Endothelial cell of umbilical vein (primary cell): ENCODE results near the gene ZBTB7B. TPM values are rescaled to one million over a fixed set of nuclear protein-coding genes. Genes with fewer than 3 reads are reported as not detected.

Experiments used
- BruUV-seq: library from RNA; stranded (reverse); fragments of 400-500 nt; replicated peaks from 2 replicates; lab custom pipeline; 2021; lab: Mats Ljungman, UMichigan
- CTCF ChIA-PET: fragments of 300-600, 350-600 bp; sonication (Branson Sonifier 250); formaldehyde crosslinking; loops from one replicate; lab custom pipeline; 2021; ENCODE audit warnings: antibody characterized with exemption, inconsistent platforms; lab: Charles Lee
- POLR2A ChIA-PET: fragments of 300-600, 350-600 bp; sonication (Branson Sonifier 250); formaldehyde crosslinking; loops from one replicate; lab custom pipeline; 2021; ENCODE audit warnings: antibody characterized with exemption, inconsistent platforms; lab: Charles Lee
- DNase-seq: peaks from one replicate; pipeline ENCODE4 v3.0.0-alpha.2; 2011; ENCODE audit warnings: low read depth, low spot score
- FAIRE-seq: peaks from 2 replicates; lab custom pipeline; 2011; peaks lifted over from hg19 to GRCh38; lab: Jason Lieb, UNC
- H2AFZ ChIP-seq: 2 replicates; pipeline ENCODE4 v1.6.0; 2012; ENCODE audit warnings: low read depth, low read length, control low read depth, inconsistent platforms
- H3K27ac ChIP-seq: 2 replicates; pipeline ENCODE4 v1.5.1; 2011; ENCODE audit warnings: low read depth, mild to moderate bottlenecking, control low read depth, low read length, moderate library complexity; ENCODE audit not compliant: insufficient read depth
- H3K27me3 ChIP-seq, 2 experiments: 2 replicates each; pipeline versions ENCODE4 v1.6.0 to v1.6.1; 2011; ENCODE audit warnings: low read length in 2 of 2, mixed read lengths in 1 of 2; ENCODE audit not compliant: control insufficient read depth in 2 of 2, insufficient read depth in 2 of 2
- H3K36me3 ChIP-seq, 2 experiments: 2 replicates in 1 of 2; 3 replicates in 1 of 2; pipeline ENCODE4 v1.5.1; 2011; ENCODE audit warnings: low read length in 2 of 2, mild to moderate bottlenecking in 1 of 2, moderate library complexity in 1 of 2; ENCODE audit not compliant: control insufficient read depth in 2 of 2, insufficient read depth in 2 of 2; ENCODE audit errors: extremely low read depth in 1 of 2
- H3K4me1 ChIP-seq: 3 replicates; pipeline ENCODE4 v1.5.1; 2011; ENCODE audit warnings: mild to moderate bottlenecking, low read length; ENCODE audit not compliant: control insufficient read depth, insufficient read depth; ENCODE audit errors: extremely low read depth
- H3K4me2 ChIP-seq: 2 replicates; pipeline ENCODE4 v1.6.1; 2011; ENCODE audit warnings: low read length, control low read depth, mixed read lengths; ENCODE audit not compliant: insufficient read depth
- H3K4me3 ChIP-seq, 3 experiments: fragments of 200-600 bp in 1 of 3; sonication (generic), shearing (Covaris generic) in 1 of 3; replicated peaks in 1 of 3; 2 replicates each; pipeline ENCODE4 v1.5.1; 2011 to 2016; ENCODE audit warnings: control low read depth in 3 of 3, low read length in 3 of 3, mild to moderate bottlenecking in 2 of 3, inconsistent platforms in 1 of 3, low read depth in 1 of 3, moderate library complexity in 1 of 3; ENCODE audit not compliant: insufficient read depth in 1 of 3
- H3K79me2 ChIP-seq: 2 replicates; pipeline ENCODE4 v1.6.0; 2012; ENCODE audit warnings: low read length, inconsistent platforms; ENCODE audit not compliant: control insufficient read depth, insufficient read depth
- H3K9ac ChIP-seq: replicated peaks from 2 replicates; pipeline ENCODE3; 2011; ENCODE audit warnings: low read length, control low read depth; ENCODE audit not compliant: insufficient read depth; ENCODE audit errors: extremely low read depth
- H3K9me1 ChIP-seq: replicated peaks from 3 replicates; pipeline ENCODE4 v1.6.0; 2011; ENCODE audit warnings: mild to moderate bottlenecking, low read length; ENCODE audit not compliant: control insufficient read depth, insufficient read depth; ENCODE audit errors: extremely low read depth
- H3K9me3 ChIP-seq: replicated peaks from 2 replicates; pipeline ENCODE4 v1.5.1; 2012; ENCODE audit warnings: low read length, inconsistent platforms; ENCODE audit not compliant: control insufficient read depth, insufficient read depth
- H4K20me1 ChIP-seq: replicated peaks from 2 replicates; pipeline ENCODE3; 2011; ENCODE audit warnings: mild to moderate bottlenecking, low read length; ENCODE audit not compliant: control insufficient read depth, insufficient read depth; ENCODE audit errors: extremely low read depth
- CTCF ChIP-seq, 2 donors: IDR thresholded peaks; 1 replicate in 1 of 2; 2 replicates in 1 of 2; pipeline ENCODE4 v1.5.1; 2011; ENCODE audit warnings: low read length in 2 of 2, mild to moderate bottlenecking in 2 of 2, moderate library complexity in 2 of 2, control low read depth in 1 of 2, inconsistent platforms in 1 of 2, low read depth in 1 of 2; ENCODE audit not compliant: insufficient read depth in 1 of 2; ENCODE audit errors: extremely low read depth in 1 of 2
- EZH2 ChIP-seq: IDR thresholded peaks from 2 replicates; pipeline ENCODE4 v1.6.1; 2012; ENCODE audit warnings: borderline replicate concordance, low read depth, mild to moderate bottlenecking, moderate library complexity, low read length, inconsistent platforms; ENCODE audit not compliant: severe bottlenecking
- FOS ChIP-seq: IDR thresholded peaks from 2 replicates; pipeline ENCODE4 v1.6.1; 2011; ENCODE audit warnings: mild to moderate bottlenecking, low read length, moderate library complexity, borderline replicate concordance; ENCODE audit not compliant: insufficient read depth
- GATA2 ChIP-seq: IDR thresholded peaks from 2 replicates; pipeline ENCODE4 v1.7.0; 2011; ENCODE audit warnings: low read depth, mild to moderate bottlenecking, moderate library complexity, mixed read lengths, low read length; ENCODE audit not compliant: insufficient read length, insufficient read depth
- JUN ChIP-seq: IDR thresholded peaks from 2 replicates; pipeline ENCODE4 v1.6.1; 2011; ENCODE audit warnings: borderline replicate concordance, low read depth; ENCODE audit not compliant: insufficient read length, insufficient read depth
- MYC ChIP-seq: IDR thresholded peaks from one replicate; pipeline ENCODE4 v1.6.1; 2011; ENCODE audit warnings: mild to moderate bottlenecking, low read depth, low read length
- POLR2A ChIP-seq: IDR thresholded peaks from 2 replicates; pipeline ENCODE4 v1.6.1; 2012; ENCODE audit warnings: low read depth, mild to moderate bottlenecking, control low read depth, low read length
- POLR2AphosphoS5 ChIP-seq: IDR thresholded peaks from 2 replicates; pipeline ENCODE4 v1.6.1; 2012; ENCODE audit warnings: low read depth, mild to moderate bottlenecking, control low read depth, low read length, moderate library complexity; ENCODE audit not compliant: insufficient read depth
- dilution Hi-C: fragments of 300-500 bp; cut with MboI; formaldehyde crosslinking; loops from one replicate; pipeline ENCODE4 v1.15.0; 2019; ENCODE audit warnings: low sequenced_read_pairs; ENCODE audit not compliant: extremely low pct_ligation_motif_present
- intact Hi-C: fragments of 100-400 bp; cut with micrococcal nuclease; formaldehyde crosslinking; loops from one replicate; pipeline ENCODE4 v1.10.0; 2022
- polyA plus RNA-seq, 4 experiments: library from polyadenylated mRNA; depleted of rRNA in 3 of 4; stranded (reverse) in 3 of 4; unstranded in 1 of 4; fragments of >200 nt; gene quantifications; 2 replicates each; pipeline versions ENCODE4 v1.2.1 to v1.2.3, GENCODE V29; 2011 to 2012; ENCODE audit warnings: missing spikeins in 1 of 4
- total RNA-seq: library from RNA; stranded (reverse); gene quantifications from 2 replicates; pipeline ENCODE4 v1.2.3, GENCODE V29; 2021

The ZBTB7B gene
- total and polyA plus RNA-seq, 2 donors (not counting 3 experiments of a cell fraction or from before 2014, with no cell fraction given): 20.0 to 26.2 TPM

- POLR2A ChIA-PET: no interaction called here
- FAIRE-seq (no peak), DNase-seq (no peak)
- TF ChIP-seq FOS: no peak
- TF ChIP-seq MYC: no peak
- TF ChIP-seq JUN: no peak
- no peak for TF ChIP-seq CTCF (IDR thresholded peaks at IDR 0.05; ENCODE audit: extremely low read depth in 1 of 2, insufficient read depth in 1 of 2, low read depth in 1 of 2, low read length in 2 of 2)
- no peak for TF ChIP-seq EZH2
- no peak for TF ChIP-seq POLR2AphosphoS5
- no peak for TF ChIP-seq GATA2
- no peak for TF ChIP-seq POLR2A
- H3K4me3 ChIP-seq: no peak overlapping the region
- peaks cover 10% of the 10 kb centered on the region for H3K4me1 ChIP-seq
- CTCF ChIA-PET: interaction anchor here (0.6 to 6.7 kb wide), 27 partner anchors 9 to 503 kb away, joined by 3 to 67 read pairs (median 5); partner anchors contain the start of genes ADAM15, CKS1B, FLAD1 and KRTCAP2
- H3K9ac ChIP-seq: no peak overlapping the region
- no peak overlapping the region for H3K4me2 ChIP-seq
- dilution Hi-C loops: no loop called here
- peaks cover 5% of the 10 kb centered on the region for H3K79me2 ChIP-seq
- H3K27me3 ChIP-seq: no peaks in the 10 kb centered on the region
- H3K9me1 ChIP-seq: no peaks in the 10 kb centered on the region
- H4K20me1 ChIP-seq: no peaks in the 10 kb centered on the region
- H3K9me3 ChIP-seq: no peaks in the 10 kb centered on the region
- no peak overlapping the region for H3K27ac ChIP-seq
- H2AFZ ChIP-seq: no peak overlapping the region
- BruUV-seq: no TSS peak
- intact Hi-C loops: no loop called here
- peaks cover 7 to 28% of the 10 kb centered on the region in 2 experiments for H3K36me3 ChIP-seq
These were observed 59.6 kb downstream of the ZBTB7B start for GRCh38 chr1:155062151-155062686.
